Embryonic facial prominence (tissue), 1 donor: ENCODE data around the gene PTPMT1.
A peak's percentile ranks its signal among the peaks of the same experiment; 100 is the strongest.

Experiments
- DNase-seq: peaks from one replicate; pipeline ENCODE4 v3.0.0-alpha.2; 2016; ENCODE audit errors: extremely low spot score

Gene PTPMT1

GRCh38 chr11:47578524-47579494 lies 13.4 kb downstream of the PTPMT1 start, which contains the start of the genes KBTBD4 and NDUFS3:
Gene KBTBD4 (minus strand): TSS chr11:47578970. CDS start chr11:47578951, 19 bp downstream.
Gene NDUFS3 (plus strand): TSS chr11:47579074. CDS start chr11:47579092, 18 bp downstream.
- peak; percentile 90 for DNase-seq

GRCh38 chr11:47583844-47584243 lies 18.4 kb downstream of the PTPMT1 start:
- DNase-seq: no peak

- no peak for DNase-seq
Measured at GRCh38 chr11:47586098-47586855, 20.9 kb downstream of the PTPMT1 start, which contains the start of gene FAM180B. Gene FAM180B (plus strand): TSS chr11:47586678. CDS start chr11:47586769, 91 bp downstream.

- no peak for DNase-seq
Measured at GRCh38 chr11:47587039-47587716, 21.8 kb downstream of the PTPMT1 start.

- no peak for DNase-seq
Measured at GRCh38 chr11:47587723-47588326, 22.4 kb downstream of the PTPMT1 start.

GRCh38 chr11:47589118-47589517 lies 23.7 kb downstream of the PTPMT1 start:
- no peak for DNase-seq

GRCh38 chr11:47589584-47589976 lies 24.2 kb downstream of the PTPMT1 start:
- DNase-seq: no peak

- DNase-seq: no peak
Measured at GRCh38 chr11:47589977-47590861, 24.8 kb downstream of the PTPMT1 start.

- no peak for DNase-seq
Measured at GRCh38 chr11:47591764-47592163, 26.4 kb downstream of the PTPMT1 start.

- DNase-seq: no peak
Measured at GRCh38 chr11:47592251-47592650, 26.9 kb downstream of the PTPMT1 start.

- DNase-seq: no peak
Measured at GRCh38 chr11:47592970-47593369, 27.6 kb downstream of the PTPMT1 start.

GRCh38 chr11:47593492-47593933 lies 28.1 kb downstream of the PTPMT1 start:
- DNase-seq: no peak

- DNase-seq: no peak
Measured at GRCh38 chr11:47593934-47594855, 28.8 kb downstream of the PTPMT1 start, which contains the start of gene C1QTNF4. Gene C1QTNF4 (minus strand): TSS chr11:47594411. CDS start chr11:47590810, 3,601 bp downstream.

GRCh38 chr11:47595029-47595428 lies 29.6 kb downstream of the PTPMT1 start:
- no peak for DNase-seq

- no peak for DNase-seq
Measured at GRCh38 chr11:47595967-47596366, 30.6 kb downstream of the PTPMT1 start.

GRCh38 chr11:47599902-47600301 lies 34.5 kb downstream of the PTPMT1 start:
- no peak for DNase-seq

- no peak for DNase-seq
Measured at GRCh38 chr11:47603295-47603694, 37.9 kb downstream of the PTPMT1 start.

- no peak for DNase-seq
Measured at GRCh38 chr11:47605921-47606320, 40.5 kb downstream of the PTPMT1 start.

- DNase-seq: no peak
Measured at GRCh38 chr11:47606731-47607130, 41.3 kb downstream of the PTPMT1 start.
